CD4-positive, alpha-beta T cell (primary cell): ENCODE results near the gene CDH13. TPM values are rescaled to one million over a fixed set of nuclear protein-coding genes. Genes with fewer than 3 reads are reported as not detected.

Experiments used
- ATAC-seq: fragments of 200-7000 bp; cut with Tn5 transposase; one replicate; pipeline ENCODE4 v1.10.0; 2022; ENCODE audit warnings: mild to moderate bottlenecking; ENCODE audit not compliant: poor library complexity
- CTCF ChIA-PET: fragments of 350-600 bp; sonication (Branson Sonifier 250); formaldehyde crosslinking; loops from one replicate; lab custom pipeline; 2021; ENCODE audit warnings: antibody characterized with exemption, inconsistent platforms; lab: Charles Lee
- POLR2A ChIA-PET: fragments of 350-600 bp; sonication (Branson Sonifier 250); formaldehyde crosslinking; loops from one replicate; lab custom pipeline; 2021; ENCODE audit warnings: antibody characterized with exemption, inconsistent platforms; lab: Charles Lee
- DNase-seq, 14 experiments: peaks; one replicate each; pipeline ENCODE4 v3.0.0-alpha.2; 2013 to 2020; ENCODE audit warnings: mixed read lengths in 2 of 14
- H3K27ac ChIP-seq, 2 donors: one replicate each; pipeline versions ENCODE4 v1.5.1 to v1.7.0; 2013; ENCODE audit warnings: low read length in 2 of 2, low read depth in 1 of 2, mild to moderate bottlenecking in 1 of 2
- H3K27me3 ChIP-seq, 2 experiments: 1 replicate in 1 of 2; 2 replicates in 1 of 2; pipeline versions ENCODE4 v1.6.1 to v1.7.0; 2013; ENCODE audit warnings: low read length in 2 of 2, control low read depth in 1 of 2, mild to moderate bottlenecking in 1 of 2, moderate library complexity in 1 of 2; ENCODE audit not compliant: insufficient read depth in 2 of 2, control insufficient read depth in 1 of 2
- H3K36me3 ChIP-seq: one replicate; pipeline ENCODE4 v1.6.1; 2013; ENCODE audit warnings: low read length, control low read depth; ENCODE audit not compliant: insufficient read depth
- H3K4me1 ChIP-seq: one replicate; pipeline ENCODE4 v1.6.1; 2013; ENCODE audit warnings: low read length, control low read depth; ENCODE audit not compliant: insufficient read depth
- H3K4me3 ChIP-seq: one replicate; pipeline ENCODE4 v1.5.1; 2013; ENCODE audit warnings: mild to moderate bottlenecking, low read length, moderate library complexity
- H3K9me3 ChIP-seq, 2 experiments: 1 replicate in 1 of 2; 2 replicates in 1 of 2; pipeline versions ENCODE4 v1.6.1 to v1.7.0; 2013; ENCODE audit warnings: low read length in 2 of 2, mild to moderate bottlenecking in 2 of 2, control low read depth in 1 of 2, moderate library complexity in 1 of 2; ENCODE audit not compliant: control insufficient read depth in 1 of 2, insufficient read depth in 1 of 2
- H3K27ac Mint-ChIP-seq: one replicate; pipeline ENCODE4 v1.8.0; 2020; ENCODE audit warnings: mixed read lengths
- H3K27me3 Mint-ChIP-seq: one replicate; pipeline ENCODE4 v1.8.0; 2021; ENCODE audit warnings: mixed read lengths
- H3K36me3 Mint-ChIP-seq: one replicate; pipeline ENCODE4 v1.8.0; 2021; ENCODE audit warnings: low read depth, mixed read lengths
- H3K4me1 Mint-ChIP-seq: one replicate; pipeline ENCODE4 v1.8.0; 2021; ENCODE audit warnings: low read depth, mixed read lengths
- H3K4me3 Mint-ChIP-seq: one replicate; pipeline ENCODE4 v1.8.0; 2020; ENCODE audit warnings: mild to moderate bottlenecking, mixed read lengths
- H3K9me3 Mint-ChIP-seq: one replicate; pipeline ENCODE4 v1.8.0; 2020; ENCODE audit warnings: mixed read lengths
- CTCF ChIP-seq: fragments of 200-600 bp; IDR thresholded peaks from one replicate; pipeline ENCODE4 v1.8.0; 2022; ENCODE audit warnings: antibody characterized with exemption, mild to moderate bottlenecking
- intact Hi-C, 2 experiments: fragments of 100-400 bp; cut with DNase I in 1 of 2; cut with micrococcal nuclease in 1 of 2; formaldehyde crosslinking; loops; one replicate each; pipeline versions ENCODE4 v1.15.1 to v1.9.0; 2023 to 2025; cut with DNase I, micrococcal nuclease
- total RNA-seq, 174 experiments: library from RNA in 2 of 174; stranded (reverse) in 2 of 174; gene quantifications; one replicate each; pipeline ENCODE4 v1.2.3 and lab custom pipeline; 2021 to 2026

CDH13 gene
- total RNA-seq, 2 experiments from 2014 or later, result not detected

GRCh38 chr16:83285921-83286320, 659.2 kb downstream of the CDH13 start:
- no peak for DNase-seq
- CTCF ChIA-PET, result no interaction called here
- H3K4me3 Mint-ChIP-seq, result no peak overlapping the region
- intact Hi-C loops, result no loop called here
- Histone ChIP-seq H3K36me3 (no peaks in the 10 kb centered on the region), H3K27ac (no peak overlapping the region), H3K4me1 (no peaks in the 10 kb centered on the region), H3K4me3 (no peak overlapping the region), H3K27me3 (no peaks in the 10 kb centered on the region), H3K9me3 (no peaks in the 10 kb centered on the region)
- no peak for ATAC-seq
- H3K27ac Mint-ChIP-seq, result no peak overlapping the region
- no peaks in the 10 kb centered on the region for H3K36me3 Mint-ChIP-seq
- POLR2A ChIA-PET, result no interaction called here
- no peak for TF ChIP-seq CTCF
- H3K9me3 Mint-ChIP-seq, result no peaks in the 10 kb centered on the region
- no peaks in the 10 kb centered on the region for H3K27me3 Mint-ChIP-seq
- H3K4me1 Mint-ChIP-seq, result no peaks in the 10 kb centered on the region

GRCh38 chr16:83296505-83296904, 669.7 kb downstream of the CDH13 start:
- H3K4me3 Mint-ChIP-seq, result no peak overlapping the region
- ChIA-PET CTCF (no interaction called here), POLR2A (no interaction called here)

GRCh38 chr16:83298541-83298940, 671.8 kb downstream of the CDH13 start:
- CTCF ChIA-PET, result no interaction called here
- no peaks in the 10 kb centered on the region for H3K9me3 Mint-ChIP-seq
- no peaks in the 10 kb centered on the region for H3K4me1 ChIP-seq

More at GRCh38 chr16:83296505-83296904, 669.7 kb downstream of the CDH13 start:
- no peaks in the 10 kb centered on the region for H3K9me3 Mint-ChIP-seq
- no peak overlapping the region for H3K27ac Mint-ChIP-seq
- ATAC-seq (no peak), DNase-seq (no peak)
- H3K27me3 Mint-ChIP-seq, result peaks cover 7% of the 10 kb centered on the region
- Histone ChIP-seq H3K36me3 (no peaks in the 10 kb centered on the region), H3K4me3 (no peak overlapping the region), H3K9me3 (no peaks in the 10 kb centered on the region), H3K4me1 (no peaks in the 10 kb centered on the region), H3K27ac (no peak overlapping the region), H3K27me3 (no peaks in the 10 kb centered on the region)
- intact Hi-C loops, result no loop called here
- no peaks in the 10 kb centered on the region for H3K36me3 Mint-ChIP-seq
- TF ChIP-seq CTCF, result no peak
- no peaks in the 10 kb centered on the region for H3K4me1 Mint-ChIP-seq

More at GRCh38 chr16:83298541-83298940, 671.8 kb downstream of the CDH13 start:
- H3K4me1 Mint-ChIP-seq, result no peaks in the 10 kb centered on the region
- no peaks in the 10 kb centered on the region for H3K27me3 Mint-ChIP-seq
- no peaks in the 10 kb centered on the region for H3K36me3 Mint-ChIP-seq
- ATAC-seq (no peak), DNase-seq (no peak)
- no peak overlapping the region for H3K27ac ChIP-seq
- intact Hi-C loops, result no loop called here
- no peak overlapping the region for H3K4me3 ChIP-seq
- no peak overlapping the region for H3K27ac Mint-ChIP-seq
- POLR2A ChIA-PET, result no interaction called here
- no peak overlapping the region for H3K4me3 Mint-ChIP-seq
- H3K27me3 ChIP-seq, result no peaks in the 10 kb centered on the region
- no peak for TF ChIP-seq CTCF
- H3K9me3 ChIP-seq, result no peaks in the 10 kb centered on the region
- no peaks in the 10 kb centered on the region for H3K36me3 ChIP-seq
